Measurements from ENCODE around the gene BRMS1.
A peak's percentile ranks its signal among the peaks of the same experiment; 100 is the strongest.
"Not testable (repeated sequence)": the region's sequence is repeated elsewhere in the genome, so short reads cannot be mapped to it uniquely, and the experiment has no call there.

BRMS1 gene

GRCh38 chr11:66310803-66311440 lies 34.0 kb downstream of the BRMS1 start:
- FAIRE-seq; DNase-seq (ENCODE audit: low spot score): not testable (repeated sequence)

GRCh38 chr11:66310324-66310723 lies 34.6 kb downstream of the BRMS1 start:
- FAIRE-seq: no peak
- no peak for DNase-seq (ENCODE audit: low spot score)

DNA sequence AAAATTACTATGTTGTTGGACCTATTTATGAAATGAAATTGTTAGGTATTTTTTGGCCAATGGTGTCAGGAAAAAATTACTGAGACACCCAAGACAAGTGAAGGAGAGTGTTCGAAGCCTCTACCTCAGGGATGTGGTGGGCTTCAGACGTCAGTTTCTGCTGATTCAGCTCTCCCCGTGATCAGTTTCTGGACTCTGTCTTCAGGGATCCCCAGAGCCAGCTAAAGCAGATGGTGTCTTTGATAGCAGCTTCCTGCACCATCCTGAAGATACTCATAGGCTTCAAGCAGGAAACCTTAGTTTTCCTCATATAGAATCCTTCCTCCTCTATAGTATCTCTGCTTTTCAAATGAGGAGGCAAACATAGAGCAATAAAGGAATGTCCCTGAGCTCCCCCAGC lies 35.4 kb downstream of the BRMS1 start:
- no peak for DNase-seq (ENCODE audit: low spot score)
- FAIRE-seq: no peak

GRCh38 chr11:66302656-66303055 lies 42.2 kb downstream of the BRMS1 start:
- DNase-seq (ENCODE audit: low spot score): no peak
- no peak for FAIRE-seq

DNA sequence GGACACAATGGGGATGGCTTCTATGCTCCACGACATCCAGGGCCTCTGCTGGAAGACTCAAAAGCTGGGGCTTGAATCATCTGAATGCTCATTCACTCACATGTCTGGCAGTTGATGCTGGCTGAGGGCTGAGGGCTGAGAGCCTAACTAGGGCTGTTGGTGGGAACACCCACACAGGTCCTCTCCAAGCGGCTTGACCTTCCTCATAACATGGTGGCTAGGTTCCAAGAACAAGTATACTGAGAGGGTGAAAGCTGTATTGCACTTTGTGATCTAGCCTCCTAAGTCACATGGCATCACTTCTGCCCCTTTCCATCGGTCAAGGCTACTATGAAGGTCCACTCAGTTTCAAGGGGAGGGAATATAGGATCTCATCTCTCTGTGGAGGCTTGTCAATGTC lies 45.7 kb downstream of the BRMS1 start:
- FAIRE-seq: no peak

DNA sequence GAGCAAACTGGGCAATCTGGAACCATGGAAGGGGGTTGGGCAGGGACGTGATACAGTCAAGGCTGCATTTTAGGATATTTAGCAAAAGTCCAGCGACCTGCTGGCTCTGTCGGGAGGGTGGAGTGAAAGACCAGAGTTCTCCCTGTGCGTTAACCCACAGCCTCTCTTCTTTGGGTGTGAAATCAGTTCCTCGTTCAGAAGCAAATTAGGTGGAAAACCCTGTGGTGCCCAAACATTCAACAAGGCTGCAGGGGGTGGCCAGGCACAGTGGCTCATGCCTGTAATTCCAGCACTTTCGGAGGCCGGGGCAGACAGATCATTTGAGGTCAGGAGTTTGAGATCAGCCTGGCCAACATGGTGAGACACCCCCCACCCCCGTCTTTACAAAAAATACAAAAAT lies 47.3 kb downstream of the BRMS1 start:
- FAIRE-seq: no peak
- DNase-seq (ENCODE audit: low spot score): no peak

More for the DNA sequence above, 45.7 kb downstream of the BRMS1 start:
- no peak for DNase-seq (ENCODE audit: low spot score)

- DNase-seq (ENCODE audit: low spot score) (no peak), FAIRE-seq (no peak)
Measured at GRCh38 chr11:66294626-66295620, 50.0 kb downstream of the BRMS1 start.

GRCh38 chr11:66293777-66294625 lies 50.9 kb downstream of the BRMS1 start:
- FAIRE-seq (no peak), DNase-seq (ENCODE audit: low spot score) (no peak)

DNA sequence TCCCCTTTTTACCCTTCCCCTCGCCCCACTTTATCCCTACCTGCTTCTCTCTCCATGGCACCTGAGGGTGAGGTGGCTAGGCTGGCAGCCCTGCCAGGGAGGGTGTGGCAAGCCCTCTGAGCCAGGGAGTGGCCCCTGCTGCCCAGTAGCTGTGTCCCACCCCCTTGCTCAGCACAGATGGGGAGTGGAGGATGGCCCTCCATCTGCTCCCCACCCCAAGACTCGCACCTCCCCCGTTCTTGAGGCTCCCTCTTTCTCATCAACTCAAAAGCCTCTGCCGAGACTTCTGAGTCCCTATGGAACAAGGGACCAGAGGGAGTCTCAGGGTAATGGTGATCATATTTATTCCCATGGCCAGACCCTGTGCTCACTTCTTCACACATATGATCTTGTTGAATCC lies 51.6 kb downstream of the BRMS1 start:
- FAIRE-seq (no peak), DNase-seq (ENCODE audit: low spot score) (no peak)

- DNase-seq (ENCODE audit: low spot score): no peak
Measured at GRCh38 chr11:66292543-66293332, 52.2 kb downstream of the BRMS1 start.

GRCh38 chr11:66291706-66292542 lies 53.0 kb downstream of the BRMS1 start, which contains the start of gene TMEM151A:
TSS of gene TMEM151A (plus strand) at chr11:66291894. CDS start at chr11:66292014, 120 bp downstream.
- DNase-seq (ENCODE audit: low spot score) (no peak), FAIRE-seq (no peak)

More at GRCh38 chr11:66292543-66293332, 52.2 kb downstream of the BRMS1 start:
- no peak for FAIRE-seq

- no peak for DNase-seq (ENCODE audit: low spot score)
- no peak for FAIRE-seq
Measured at GRCh38 chr11:66291303-66291705, 53.6 kb downstream of the BRMS1 start.

GRCh38 chr11:66290330-66290621 lies 54.6 kb downstream of the BRMS1 start:
- FAIRE-seq (no peak), DNase-seq (ENCODE audit: low spot score) (no peak)

- FAIRE-seq (no peak), DNase-seq (ENCODE audit: low spot score) (no peak)
Measured at GRCh38 chr11:66289548-66290329, 55.2 kb downstream of the BRMS1 start.

DNA sequence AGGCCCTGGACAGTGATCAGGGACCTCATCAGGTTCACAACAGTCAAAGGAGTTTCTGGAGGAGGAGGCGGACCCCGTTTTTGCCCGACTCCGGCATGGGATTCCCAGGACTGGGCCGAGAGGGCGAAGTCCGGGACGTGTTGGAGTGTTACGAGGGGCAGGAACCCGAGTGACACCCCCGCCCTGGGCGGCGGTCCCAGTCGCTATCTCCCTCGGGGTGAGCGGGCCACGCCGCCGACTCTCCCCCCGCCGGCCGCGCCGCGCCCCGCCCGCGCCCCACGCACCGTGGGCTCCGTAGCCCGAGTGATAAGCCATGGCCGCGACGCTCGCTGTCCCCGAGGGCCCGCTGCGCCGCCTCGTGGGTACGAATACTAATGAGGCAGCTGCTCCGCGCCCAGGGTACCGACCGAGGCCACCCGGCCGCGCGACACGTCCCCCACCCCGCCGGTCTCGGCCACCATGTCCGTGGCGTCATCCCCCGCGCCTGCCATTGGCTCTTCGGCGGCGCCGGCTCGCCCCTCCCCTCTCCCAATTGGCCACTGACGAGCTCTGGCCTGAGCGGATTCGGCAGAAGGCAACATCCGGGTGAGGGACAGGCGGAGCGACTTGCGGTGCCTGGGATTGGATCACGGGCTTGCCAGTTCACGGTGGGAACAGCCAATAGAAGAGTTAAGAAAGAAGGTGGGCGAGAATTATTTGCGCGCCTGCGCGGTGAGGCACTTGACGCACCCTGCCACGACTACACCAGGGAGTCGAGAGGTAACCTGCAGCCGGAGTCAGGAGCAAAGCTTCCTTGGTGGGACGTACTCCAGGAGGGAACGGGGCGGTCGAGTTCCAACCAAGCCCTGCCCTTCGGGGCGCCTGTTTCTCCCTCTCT lies 56.0 kb downstream of the BRMS1 start, which contains the start of gene YIF1A:
TSS of gene YIF1A (minus strand) at position 473 of the 877 bp plus-strand sequence. CDS start at position 315, 158 bp downstream.
- FAIRE-seq (peak; percentile 87), DNase-seq (ENCODE audit: low spot score) (peak; percentile 98)

DNA sequence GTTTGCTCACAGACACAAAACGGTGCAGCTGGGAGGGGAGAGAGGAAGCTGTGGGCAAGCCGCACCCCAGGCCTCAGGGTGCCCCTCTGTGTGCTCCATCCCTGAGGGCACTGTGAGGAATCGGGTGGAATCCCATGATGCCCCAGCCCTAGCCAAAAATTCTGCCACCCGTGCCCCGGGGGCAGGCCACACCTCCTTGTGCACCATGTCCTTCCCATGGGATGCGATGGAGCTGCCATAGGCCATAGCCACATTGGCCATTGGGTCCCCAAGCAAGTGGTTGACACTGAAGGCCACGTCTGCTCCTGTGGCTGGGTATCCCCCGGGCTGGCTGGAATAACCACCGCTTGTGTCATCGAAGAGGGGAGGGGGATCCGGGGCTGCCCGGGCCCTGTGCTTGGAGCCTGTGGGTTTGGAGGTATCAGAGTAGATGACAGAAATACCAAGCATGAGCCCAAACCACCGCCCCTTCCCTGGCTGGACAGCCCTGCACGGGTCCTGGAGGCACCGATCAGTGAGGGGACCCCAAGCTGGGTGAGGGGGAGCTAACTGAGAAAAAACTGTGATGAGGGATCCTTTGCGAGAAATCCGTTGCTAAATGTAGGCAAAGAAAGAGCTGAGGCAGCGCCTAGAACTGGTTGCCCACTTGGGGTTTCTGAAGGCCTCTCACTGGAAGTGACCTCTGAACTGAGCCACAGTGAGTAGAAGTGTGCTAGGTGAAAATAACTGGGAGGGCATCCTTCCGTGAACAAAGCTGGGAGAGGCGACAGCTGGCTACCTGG lies 56.8 kb downstream of the BRMS1 start:
- FAIRE-seq (no peak), DNase-seq (ENCODE audit: low spot score) (no peak)

Data from RCC 7860 (cell line).